OCI-LY1 (cell line): Measurements from ENCODE around the gene PRG3.

ENCODE experiments used
- H2AFZ ChIP-seq: fragments of 200-600 bp; sonication (generic), shearing (Covaris generic); 2 replicates; pipeline ENCODE4 v1.6.0; 2014; ENCODE audit warnings: antibody characterized with exemption, mild to moderate bottlenecking, low read length
- H3F3A ChIP-seq: fragments of 200-600 bp; sonication (generic), shearing (Covaris generic); 2 replicates; pipeline ENCODE4 v1.6.0; 2014; ENCODE audit warnings: mild to moderate bottlenecking, antibody characterized with exemption, low read length, moderate library complexity; ENCODE audit not compliant: insufficient read depth
- H3K27ac ChIP-seq: fragments of 200-600 bp; sonication (generic); 2 replicates; pipeline ENCODE4 v1.5.1; 2014; ENCODE audit warnings: low read length, mixed run types, mild to moderate bottlenecking, low read depth; ENCODE audit not compliant: poor library complexity, severe bottlenecking
- H3K27me3 ChIP-seq: fragments of 200-600 bp; sonication (generic); 2 replicates; pipeline ENCODE4 v1.6.0; 2014; ENCODE audit warnings: antibody characterized with exemption, mild to moderate bottlenecking, low read length, moderate library complexity; ENCODE audit not compliant: insufficient read depth
- H3K36me3 ChIP-seq: fragments of 200-600 bp; sonication (generic); 2 replicates; pipeline ENCODE4 v1.6.1; 2014; ENCODE audit warnings: mild to moderate bottlenecking, antibody characterized with exemption, low read length, moderate library complexity, mixed read lengths; ENCODE audit not compliant: insufficient read depth
- H3K4me1 ChIP-seq: fragments of 200-600 bp; sonication (generic); 2 replicates; pipeline ENCODE4 v1.5.1; 2014; ENCODE audit warnings: mild to moderate bottlenecking, low read length, moderate library complexity; ENCODE audit not compliant: insufficient read depth, severe bottlenecking
- H3K4me2 ChIP-seq: fragments of 200-600 bp; sonication (generic), shearing (Covaris generic); 2 replicates; pipeline ENCODE4 v1.6.1; 2014; ENCODE audit warnings: low read length
- H3K4me3 ChIP-seq: fragments of 200-600 bp; sonication (generic); 2 replicates; pipeline ENCODE4 v1.5.1; 2014; ENCODE audit warnings: low read length, low read depth, mild to moderate bottlenecking, mixed read lengths; ENCODE audit not compliant: poor library complexity, severe bottlenecking
- H3K79me2 ChIP-seq: fragments of 200-600 bp; shearing (Covaris generic); 2 replicates; pipeline ENCODE4 v1.6.1; 2016; ENCODE audit warnings: mixed run types, low read length, mixed read lengths; ENCODE audit not compliant: insufficient read depth
- H3K9ac ChIP-seq: fragments of 200-600 bp; sonication (generic), shearing (Covaris generic); 2 replicates; pipeline ENCODE4 v1.6.1; 2014; ENCODE audit warnings: mild to moderate bottlenecking, low read length, mixed read lengths
- H3K9me2 ChIP-seq: fragments of 200-600 bp; sonication (generic), shearing (Covaris generic); 2 replicates; pipeline ENCODE4 v1.6.1; 2014; ENCODE audit warnings: low read depth, mild to moderate bottlenecking, low read length, mixed read lengths
- H3K9me3 ChIP-seq: fragments of 200-600 bp; shearing (Covaris generic); 2 replicates; pipeline ENCODE4 v1.6.1; 2014; ENCODE audit warnings: low read length, mixed read lengths
- H4K20me1 ChIP-seq: fragments of 200-600 bp; sonication (generic), shearing (Covaris generic); 2 replicates; pipeline ENCODE4 v1.6.0; 2016; ENCODE audit warnings: mild to moderate bottlenecking, low read length; ENCODE audit not compliant: insufficient read depth
- CTCF ChIP-seq: fragments of 200-600 bp; sonication (generic), shearing (Covaris generic); IDR thresholded peaks from 2 replicates; pipeline ENCODE4 v1.5.1; 2017; ENCODE audit warnings: mild to moderate bottlenecking, antibody characterized with exemption, low read length, moderate library complexity, mixed read lengths
- EZH2 ChIP-seq: fragments of 200-600 bp; sonication (generic), shearing (Covaris generic); IDR thresholded peaks from 2 replicates; pipeline ENCODE4 v1.8.0; 2017; ENCODE audit warnings: borderline replicate concordance, mixed run types, mild to moderate bottlenecking, antibody characterized with exemption, low read length, moderate library complexity, mixed read lengths

PRG3 gene

GRCh38 chr11:57343825-57344224 is 37.1 kb downstream of the PRG3 start:
- Histone ChIP-seq H3K4me3 (no peak overlapping the region), H3K9ac (no peak overlapping the region), H3K4me2 (no peak overlapping the region), H3K9me3 (no peaks in the 10 kb centered on the region), H3K4me1 (no peaks in the 10 kb centered on the region), H3K9me2 (no peaks in the 10 kb centered on the region), H2AFZ (no peak overlapping the region), H3K79me2 (no peaks in the 10 kb centered on the region), H3K27ac (no peak overlapping the region), H4K20me1 (no peaks in the 10 kb centered on the region), H3K36me3 (no peaks in the 10 kb centered on the region), H3F3A (no peaks in the 10 kb centered on the region), H3K27me3 (no peaks in the 10 kb centered on the region)
- no peak for TF ChIP-seq CTCF
- no peak for TF ChIP-seq EZH2

GRCh38 chr11:57342702-57343101 is 38.2 kb downstream of the PRG3 start:
- Histone ChIP-seq H3K4me2 (no peak overlapping the region), H4K20me1 (no peaks in the 10 kb centered on the region), H3K4me3 (no peak overlapping the region), H3K36me3 (no peaks in the 10 kb centered on the region), H3K9me3 (no peaks in the 10 kb centered on the region), H3F3A (no peaks in the 10 kb centered on the region), H2AFZ (no peak overlapping the region), H3K27me3 (no peaks in the 10 kb centered on the region), H3K4me1 (no peaks in the 10 kb centered on the region), H3K9me2 (no peaks in the 10 kb centered on the region), H3K9ac (no peak overlapping the region), H3K79me2 (no peaks in the 10 kb centered on the region), H3K27ac (no peak overlapping the region)
- no peak for TF ChIP-seq EZH2
- no peak for TF ChIP-seq CTCF

- no peaks in the 10 kb centered on the region for H3K9me2 ChIP-seq
- no peaks in the 10 kb centered on the region for H3K79me2 ChIP-seq
- no peak for TF ChIP-seq CTCF
- no peak for TF ChIP-seq EZH2
- no peak overlapping the region for H3K27ac ChIP-seq
- no peak overlapping the region for H3K4me2 ChIP-seq
- H3F3A ChIP-seq, result no peaks in the 10 kb centered on the region
- no peak overlapping the region for H3K4me3 ChIP-seq
- no peaks in the 10 kb centered on the region for H3K9me3 ChIP-seq
- H3K9ac ChIP-seq, result no peak overlapping the region
- peaks cover 3% of the 10 kb centered on the region for H3K4me1 ChIP-seq
- H3K36me3 ChIP-seq, result no peaks in the 10 kb centered on the region
- H3K27me3 ChIP-seq, result no peaks in the 10 kb centered on the region
- H2AFZ ChIP-seq, result no peak overlapping the region
- H4K20me1 ChIP-seq, result no peaks in the 10 kb centered on the region
These were observed 39.6 kb downstream of the PRG3 start for GRCh38 chr11:57341250-57341808.
